NT2/D1 (cell line): ENCODE data around the gene SLC7A6OS.
"Not testable (repeated sequence)": the region's sequence is repeated elsewhere in the genome, so short reads cannot be mapped to it uniquely, and the experiment has no call there.

Experiments used
- DNase-seq: peaks from one replicate; pipeline ENCODE4 v3.0.0-alpha.2; 2011; ENCODE audit warnings: low read depth, low spot score
- H3K27me3 ChIP-seq: 2 replicates; pipeline ENCODE4 v1.6.0; 2011; ENCODE audit warnings: mild to moderate bottlenecking; ENCODE audit not compliant: insufficient read length, insufficient read depth
- H3K36me3 ChIP-seq: 2 replicates; pipeline ENCODE4 v1.6.1; 2011; ENCODE audit warnings: mild to moderate bottlenecking, low read length, mixed read lengths; ENCODE audit not compliant: insufficient read depth, insufficient read length
- H3K4me1 ChIP-seq: 2 replicates; pipeline ENCODE4 v1.5.1; 2011; ENCODE audit not compliant: insufficient read depth, insufficient read length
- H3K4me3 ChIP-seq: 2 replicates; pipeline ENCODE4 v1.5.1; 2011; ENCODE audit warnings: low read depth; ENCODE audit not compliant: insufficient read length
- H3K9ac ChIP-seq: 2 replicates; pipeline ENCODE4 v1.6.0; 2011; ENCODE audit warnings: low read depth; ENCODE audit not compliant: insufficient read length
- H3K9me3 ChIP-seq: 2 replicates; pipeline ENCODE4 v1.5.1; 2011; ENCODE audit warnings: mild to moderate bottlenecking, low read length; ENCODE audit not compliant: insufficient read depth
- SUZ12 ChIP-seq: IDR thresholded peaks from 2 replicates; pipeline ENCODE4 v1.6.1; 2011; ENCODE audit not compliant: insufficient read length, insufficient read depth; ENCODE audit errors: extremely low read depth
- YY1 ChIP-seq: IDR thresholded peaks from 2 replicates; pipeline ENCODE4 v1.6.1; 2011; ENCODE audit not compliant: insufficient read length, insufficient read depth
- ZNF274 ChIP-seq: IDR thresholded peaks from 2 replicates; pipeline ENCODE4 v1.6.1; 2011; ENCODE audit warnings: mild to moderate bottlenecking, low read depth, low read length

The SLC7A6OS gene

DNA sequence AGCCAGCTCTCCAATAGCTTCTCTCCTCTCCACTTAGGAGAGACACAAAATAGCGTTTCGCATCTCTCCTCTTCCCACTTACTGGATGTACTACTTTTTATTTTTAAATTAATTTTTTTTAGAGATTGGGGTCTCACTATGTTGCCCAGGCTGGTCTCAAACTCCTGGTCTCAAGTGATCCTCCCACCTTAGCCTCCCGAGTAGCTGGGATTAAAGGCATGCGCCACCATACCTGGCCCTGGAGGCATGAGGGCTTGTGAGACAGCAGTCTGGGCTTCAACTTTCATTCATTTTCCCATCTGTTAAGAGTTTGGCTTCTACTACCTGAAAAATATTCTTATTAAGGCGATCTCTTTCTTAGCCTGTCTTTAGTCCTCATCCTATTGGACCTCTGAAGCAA lies 18.3 kb downstream of the SLC7A6OS start:
- Histone ChIP-seq H3K9ac (no peak overlapping the region), H3K4me1 (no peaks in the 10 kb centered on the region), H3K4me3 (no peak overlapping the region), H3K9me3 (no peaks in the 10 kb centered on the region), H3K36me3 (peaks cover 85% of the 10 kb centered on the region), H3K27me3 (no peaks in the 10 kb centered on the region)
- no peak for DNase-seq
- TF ChIP-seq YY1 (no peak), SUZ12 (no peak), ZNF274 (no peak)

DNA sequence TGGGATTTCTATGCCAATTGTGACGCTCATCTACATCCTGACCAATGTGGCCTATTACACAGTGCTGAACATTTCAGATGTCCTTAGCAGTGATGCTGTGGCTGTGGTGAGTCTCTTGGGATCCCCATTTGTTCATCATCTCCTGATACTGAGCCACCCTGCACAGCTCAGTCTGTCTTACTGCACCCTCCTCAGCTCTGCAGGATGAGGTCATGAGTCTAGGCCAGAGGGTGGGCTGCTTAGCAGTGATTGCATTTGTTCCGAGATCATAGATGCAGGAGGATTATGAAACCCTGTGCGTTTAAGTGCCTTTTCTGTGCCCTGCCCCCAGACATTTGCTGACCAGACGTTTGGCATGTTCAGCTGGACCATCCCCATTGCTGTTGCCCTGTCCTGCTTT lies 19.5 kb downstream of the SLC7A6OS start:
- no peaks in the 10 kb centered on the region for H3K27me3 ChIP-seq
- TF ChIP-seq ZNF274 = no peak
- no peak for TF ChIP-seq YY1
- no peak for TF ChIP-seq SUZ12
- H3K9ac ChIP-seq = no peak overlapping the region
- no peaks in the 10 kb centered on the region for H3K4me1 ChIP-seq
- peaks cover 85% of the 10 kb centered on the region for H3K36me3 ChIP-seq
- no peak for DNase-seq
- H3K4me3 ChIP-seq = no peak overlapping the region
- no peaks in the 10 kb centered on the region for H3K9me3 ChIP-seq

DNA sequence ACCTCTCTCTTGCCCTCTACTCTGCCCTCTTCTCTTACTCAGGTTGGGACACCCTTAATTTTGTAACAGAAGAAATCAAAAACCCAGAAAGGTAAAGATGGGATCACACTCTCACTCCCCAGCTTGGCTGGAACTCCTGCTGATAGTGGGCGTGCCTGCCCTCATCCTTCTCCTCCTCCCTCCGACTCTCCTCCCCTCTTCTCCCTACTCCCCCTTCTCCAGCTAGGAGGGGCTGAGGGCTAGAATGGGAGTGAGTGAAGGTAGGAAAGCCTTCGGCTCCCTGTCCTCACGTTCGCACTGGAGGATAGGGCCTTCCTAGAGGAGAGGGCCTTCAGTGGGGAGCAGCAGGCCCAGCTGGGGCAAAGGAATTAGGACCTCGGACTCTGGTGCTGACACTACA lies 20.3 kb downstream of the SLC7A6OS start:
- no peaks in the 10 kb centered on the region for H3K4me1 ChIP-seq
- TF ChIP-seq YY1 (no peak), ZNF274 (no peak), SUZ12 (no peak)
- peaks cover 84% of the 10 kb centered on the region for H3K36me3 ChIP-seq
- H3K27me3 ChIP-seq = no peaks in the 10 kb centered on the region
- DNase-seq = no peak
- no peak overlapping the region for H3K9ac ChIP-seq
- no peak overlapping the region for H3K4me3 ChIP-seq
- no peaks in the 10 kb centered on the region for H3K9me3 ChIP-seq

DNA sequence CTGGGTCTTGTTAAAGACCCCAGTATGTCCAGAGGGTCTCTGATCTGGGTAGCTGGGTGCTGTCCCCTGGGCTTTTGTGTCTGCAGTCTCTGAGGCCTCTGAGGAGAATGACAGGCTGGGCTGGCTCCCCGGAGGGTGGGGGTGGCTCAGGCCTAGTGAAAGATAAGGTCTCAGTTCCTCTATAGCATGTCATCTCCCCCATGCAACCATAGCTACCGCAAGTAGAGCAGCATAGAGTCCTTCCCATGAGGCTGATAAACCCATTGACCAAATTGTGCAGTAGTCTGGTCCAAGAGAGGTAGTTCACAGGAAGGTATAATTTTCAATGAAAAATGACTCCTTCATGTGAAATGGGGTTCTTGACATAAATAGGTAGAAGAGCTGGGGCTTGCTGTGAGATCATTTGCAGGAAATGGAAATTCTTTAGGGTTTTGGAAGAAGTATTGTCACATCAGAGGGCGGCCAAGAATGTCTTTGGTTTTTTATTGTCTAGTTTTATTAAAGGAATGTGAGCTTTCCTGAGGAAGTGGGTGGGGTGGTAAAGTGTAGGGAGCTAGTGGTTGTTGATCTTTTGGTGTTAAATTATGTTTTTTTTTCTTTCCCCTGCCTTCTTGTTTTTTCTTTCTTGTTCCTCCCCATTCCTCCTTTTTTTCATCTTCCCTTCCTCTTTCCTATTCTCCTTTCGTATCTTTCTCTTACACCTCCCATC lies 21.0 kb downstream of the SLC7A6OS start:
- TF ChIP-seq ZNF274 = no peak
- no peak for TF ChIP-seq YY1
- TF ChIP-seq SUZ12 = no peak
- Histone ChIP-seq H3K4me3 (no peak overlapping the region), H3K4me1 (no peaks in the 10 kb centered on the region), H3K36me3 (peaks cover 84% of the 10 kb centered on the region), H3K9me3 (no peaks in the 10 kb centered on the region), H3K9ac (no peak overlapping the region), H3K27me3 (no peaks in the 10 kb centered on the region)
- DNase-seq = no peak

DNA sequence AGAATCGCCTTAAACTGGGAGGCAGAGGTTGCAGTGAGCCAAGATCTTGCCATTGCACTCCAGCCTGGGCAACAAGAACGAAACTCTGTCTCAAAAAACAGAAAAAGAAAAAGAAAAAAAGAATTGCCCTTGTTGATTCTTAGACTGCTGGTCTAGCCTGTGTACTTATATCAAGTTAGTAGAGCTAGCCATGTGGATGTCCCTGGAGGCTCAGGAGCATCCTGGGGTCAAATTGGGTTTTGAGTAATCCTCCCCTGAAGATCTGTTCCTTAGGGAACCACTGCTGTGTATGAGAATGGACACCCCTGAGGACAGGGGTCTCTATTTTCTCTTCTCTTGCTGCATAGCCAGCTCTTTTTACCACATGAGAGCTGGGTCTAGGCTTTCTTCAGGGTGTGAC lies 21.5 kb downstream of the SLC7A6OS start:
- no peak for DNase-seq
- no peak overlapping the region for H3K4me3 ChIP-seq
- no peaks in the 10 kb centered on the region for H3K9me3 ChIP-seq
- H3K9ac ChIP-seq = no peak overlapping the region
- H3K4me1 ChIP-seq = no peaks in the 10 kb centered on the region
- no peaks in the 10 kb centered on the region for H3K27me3 ChIP-seq
- peaks cover 82% of the 10 kb centered on the region for H3K36me3 ChIP-seq
- TF ChIP-seq SUZ12 (no peak), YY1 (no peak), ZNF274 (no peak)

DNA sequence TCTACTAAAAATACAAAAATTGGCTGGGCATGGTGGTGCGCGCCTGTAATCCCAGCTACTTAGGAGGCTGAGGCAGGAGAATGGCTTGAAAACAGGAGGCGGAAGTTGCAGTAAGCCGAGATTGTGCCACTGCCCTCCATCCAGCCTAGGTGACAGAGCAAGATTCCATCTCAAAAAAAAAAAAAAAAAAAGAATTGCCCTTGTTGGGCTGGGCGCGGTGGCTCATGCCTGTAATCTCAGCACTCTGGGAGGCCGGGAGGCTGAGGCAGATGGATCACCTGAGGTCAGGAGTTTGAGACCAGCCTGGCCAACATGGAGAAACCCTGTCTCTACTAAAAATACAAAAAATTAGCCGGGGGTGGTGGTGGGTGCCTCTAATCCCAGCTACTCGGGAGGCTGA lies 21.9 kb downstream of the SLC7A6OS start:
- H3K9ac ChIP-seq, H3K9me3 ChIP-seq, DNase-seq, H3K4me3 ChIP-seq, H3K4me1 ChIP-seq, H3K27me3 ChIP-seq: not testable (repeated sequence)
- H3K36me3 ChIP-seq = peaks cover 82% of the 10 kb centered on the region

DNA sequence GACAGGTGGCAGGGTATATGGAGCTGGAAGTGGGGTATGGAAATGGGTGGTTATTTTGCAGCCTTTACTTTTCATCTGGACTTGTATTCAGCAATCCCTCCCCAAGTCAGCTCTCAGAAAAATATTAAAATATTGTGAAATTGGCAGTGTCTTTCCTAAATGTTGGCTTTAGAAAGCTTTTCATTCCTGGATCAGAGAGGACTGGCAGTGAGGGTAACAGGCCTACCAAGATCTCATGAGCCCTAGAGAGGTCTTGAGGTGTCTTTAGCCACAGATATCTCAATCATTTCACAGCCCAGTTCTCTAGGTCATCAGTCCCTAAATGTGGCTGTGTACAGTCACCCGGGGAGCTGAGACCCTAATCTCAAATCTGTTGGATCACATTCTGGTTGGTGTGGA lies 22.5 kb downstream of the SLC7A6OS start:
- Histone ChIP-seq H3K9me3 (no peaks in the 10 kb centered on the region), H3K9ac (no peak overlapping the region), H3K4me1 (no peaks in the 10 kb centered on the region), H3K27me3 (no peaks in the 10 kb centered on the region), H3K4me3 (no peak overlapping the region), H3K36me3 (peaks cover 82% of the 10 kb centered on the region)
- TF ChIP-seq YY1 (no peak), ZNF274 (no peak), SUZ12 (no peak)
- no peak for DNase-seq

DNA sequence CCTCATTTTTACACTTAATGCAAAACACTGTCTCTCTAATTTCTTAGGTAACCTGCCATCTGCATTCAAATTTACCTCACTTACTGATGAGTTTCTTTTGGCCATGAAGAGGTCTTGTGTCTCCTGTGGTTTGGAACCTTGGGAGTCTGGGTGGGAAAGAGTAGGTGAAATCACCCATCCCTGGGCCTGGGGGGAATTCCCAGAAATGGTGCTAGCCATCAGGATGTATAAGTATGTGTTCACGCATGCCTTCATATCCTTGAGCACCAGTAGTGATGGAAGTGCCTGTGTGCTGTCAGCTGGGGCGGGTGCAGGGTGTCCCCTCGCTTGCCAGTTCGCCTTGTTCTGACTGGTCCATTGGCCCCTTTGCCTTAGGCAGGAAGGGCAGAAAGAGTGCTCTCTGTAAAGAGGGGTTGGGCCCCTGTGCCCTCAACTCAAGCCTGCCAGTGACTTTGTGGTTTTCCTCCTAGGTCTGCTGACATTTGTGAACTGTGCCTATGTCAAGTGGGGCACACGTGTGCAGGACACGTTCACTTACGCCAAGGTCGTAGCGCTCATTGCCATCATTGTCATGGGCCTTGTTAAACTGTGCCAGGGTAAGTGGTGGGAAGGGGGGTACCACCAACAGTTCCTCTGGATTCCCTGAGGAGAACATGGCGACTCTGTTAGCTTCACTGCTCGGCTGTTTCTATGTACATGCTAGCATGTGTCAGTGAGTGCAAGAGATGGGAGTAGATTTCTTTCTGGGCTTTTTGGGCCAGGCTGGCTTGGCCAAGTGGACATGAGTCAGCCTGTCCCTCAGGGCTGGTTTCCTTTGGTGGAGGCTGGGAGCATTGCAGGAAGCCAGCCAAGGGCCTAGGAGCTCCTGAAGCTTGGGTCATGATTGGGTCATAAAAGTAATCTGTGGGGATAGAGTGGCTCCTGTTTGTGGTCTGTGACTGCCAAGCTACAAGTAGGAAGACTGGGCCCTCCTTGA lies 23.2 kb downstream of the SLC7A6OS start:
- Histone ChIP-seq H3K36me3 (peaks cover 84% of the 10 kb centered on the region), H3K4me3 (no peak overlapping the region)

More for the DNA sequence above, 23.2 kb downstream of the SLC7A6OS start:
- no peak overlapping the region for H3K9ac ChIP-seq
- TF ChIP-seq SUZ12 = no peak
- no peak for TF ChIP-seq YY1
- H3K27me3 ChIP-seq = no peaks in the 10 kb centered on the region
- no peak for DNase-seq
- H3K9me3 ChIP-seq = no peaks in the 10 kb centered on the region
- no peaks in the 10 kb centered on the region for H3K4me1 ChIP-seq
